A673 (cell line): ENCODE data around the gene NAGS. TPM values are rescaled to one million over a fixed set of nuclear protein-coding genes. Genes with fewer than 3 reads are reported as not detected.

Source experiments
- BruUV-seq: library from RNA; stranded (reverse); fragments of 400-500 nt; replicated peaks from 2 replicates; lab custom pipeline; 2021; lab: Mats Ljungman, UMichigan
- CTCF ChIA-PET: fragments of 300-600 bp; sonication (Branson Sonifier 250); formaldehyde crosslinking; loops from one replicate; lab custom pipeline; 2022; ENCODE audit warnings: antibody characterized with exemption; lab: Charles Lee
- POLR2A ChIA-PET: fragments of 300-600 bp; sonication (Branson Sonifier 250); formaldehyde crosslinking; loops from one replicate; lab custom pipeline; 2022; ENCODE audit warnings: antibody characterized with exemption; ENCODE audit not compliant: low non-redundant PET; lab: Charles Lee
- DNase-seq: peaks from one replicate; pipeline ENCODE4 v3.0.0-alpha.2; 2015; ENCODE audit warnings: low spot score
- H3K27ac ChIP-seq: fragments of 200-600 bp; sonication (generic); 2 replicates; pipeline ENCODE4 v1.5.1; 2016; ENCODE audit warnings: mixed run types, low read depth, mild to moderate bottlenecking, mixed read lengths, antibody characterized with exemption, low read length; ENCODE audit not compliant: poor library complexity, severe bottlenecking
- H3K27me3 ChIP-seq: fragments of 200-600 bp; sonication (generic); replicated peaks from 2 replicates; pipeline ENCODE4 v1.6.1; 2017; ENCODE audit warnings: mixed run types, low read depth, mild to moderate bottlenecking, mixed read lengths, antibody characterized with exemption, low read length; ENCODE audit not compliant: insufficient read depth, poor library complexity
- H3K36me3 ChIP-seq: fragments of 200-600 bp; sonication (generic); 2 replicates; pipeline ENCODE4 v1.6.1; 2016; ENCODE audit warnings: mixed run types, mild to moderate bottlenecking, mixed read lengths, antibody characterized with exemption, low read length; ENCODE audit not compliant: insufficient read depth, poor library complexity, severe bottlenecking
- H3K4me1 ChIP-seq: fragments of 200-600 bp; sonication (generic); 2 replicates; pipeline ENCODE4 v1.6.1; 2017; ENCODE audit warnings: mixed run types, mild to moderate bottlenecking, mixed read lengths, antibody characterized with exemption, low read length; ENCODE audit not compliant: insufficient read depth, poor library complexity, severe bottlenecking
- H3K4me3 ChIP-seq: fragments of 200-600 bp; sonication (generic); 2 replicates; pipeline ENCODE4 v1.5.1; 2016; ENCODE audit warnings: low read depth, mixed run types, mild to moderate bottlenecking, mixed read lengths, low read length; ENCODE audit not compliant: poor library complexity, severe bottlenecking
- H3K9me3 ChIP-seq: fragments of 200-600 bp; sonication (generic); 2 replicates; pipeline ENCODE4 v1.6.1; 2016; ENCODE audit warnings: mixed run types, low read depth, mild to moderate bottlenecking, mixed read lengths, antibody characterized with exemption, low read length; ENCODE audit not compliant: poor library complexity, severe bottlenecking
- EZH2 ChIP-seq: fragments of 200-600 bp; sonication (generic); IDR thresholded peaks from 2 replicates; pipeline ENCODE4 v1.6.1; 2017; ENCODE audit warnings: borderline replicate concordance, low read depth, mild to moderate bottlenecking, mixed read lengths, antibody characterized with exemption, low read length; ENCODE audit not compliant: poor library complexity, severe bottlenecking
- intact Hi-C: fragments of 100-400 bp; cut with micrococcal nuclease; formaldehyde crosslinking; loops from one replicate; pipeline ENCODE4 v1.10.0; 2022; ENCODE audit not compliant: unreplicated experiment
- total RNA-seq: library from RNA; stranded (reverse); gene quantifications from 2 replicates; pipeline ENCODE4 v1.2.3, GENCODE V29; 2021
- TF ChIP-seq, protein P1 (sequence below): fragments of 300-800, 200-600 bp; sonication (generic); conservative IDR thresholded peaks from 2 replicates; pipeline ENCODE4 v1.5.1; 2017; ENCODE audit warnings: low read depth, mild to moderate bottlenecking, antibody characterized with exemption, low read length, moderate library complexity, mixed read lengths

Gene NAGS
- total RNA-seq, 1 experiment from 2014 or later, result 0.24 TPM

DNA sequence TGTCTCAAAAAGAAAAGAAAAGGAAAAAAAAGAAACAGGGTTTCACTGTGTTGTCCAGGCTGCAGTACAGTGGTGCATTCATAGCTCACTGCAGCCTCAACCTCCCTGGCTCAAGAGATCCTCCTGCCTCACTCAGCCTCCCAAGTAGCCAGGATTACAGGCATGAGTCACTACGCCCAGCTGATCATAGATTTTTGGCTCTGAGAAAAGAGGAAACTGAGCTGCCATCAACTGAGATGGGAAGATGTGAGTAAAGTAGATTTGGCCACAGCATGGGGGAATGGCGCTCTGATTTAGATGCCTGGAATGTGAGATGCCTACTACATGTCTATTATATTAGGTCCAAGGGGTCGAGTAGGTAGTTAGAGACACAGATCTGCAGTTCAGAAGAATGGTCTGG is 5.9 kb upstream of the NAGS start:
- TF ChIP-seq, protein P1, sequence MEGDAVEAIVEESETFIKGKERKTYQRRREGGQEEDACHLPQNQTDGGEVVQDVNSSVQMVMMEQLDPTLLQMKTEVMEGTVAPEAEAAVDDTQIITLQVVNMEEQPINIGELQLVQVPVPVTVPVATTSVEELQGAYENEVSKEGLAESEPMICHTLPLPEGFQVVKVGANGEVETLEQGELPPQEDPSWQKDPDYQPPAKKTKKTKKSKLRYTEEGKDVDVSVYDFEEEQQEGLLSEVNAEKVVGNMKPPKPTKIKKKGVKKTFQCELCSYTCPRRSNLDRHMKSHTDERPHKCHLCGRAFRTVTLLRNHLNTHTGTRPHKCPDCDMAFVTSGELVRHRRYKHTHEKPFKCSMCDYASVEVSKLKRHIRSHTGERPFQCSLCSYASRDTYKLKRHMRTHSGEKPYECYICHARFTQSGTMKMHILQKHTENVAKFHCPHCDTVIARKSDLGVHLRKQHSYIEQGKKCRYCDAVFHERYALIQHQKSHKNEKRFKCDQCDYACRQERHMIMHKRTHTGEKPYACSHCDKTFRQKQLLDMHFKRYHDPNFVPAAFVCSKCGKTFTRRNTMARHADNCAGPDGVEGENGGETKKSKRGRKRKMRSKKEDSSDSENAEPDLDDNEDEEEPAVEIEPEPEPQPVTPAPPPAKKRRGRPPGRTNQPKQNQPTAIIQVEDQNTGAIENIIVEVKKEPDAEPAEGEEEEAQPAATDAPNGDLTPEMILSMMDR, result no peak
- TF ChIP-seq EZH2, result no peak
- Histone ChIP-seq H3K9me3 (no peaks in the 10 kb centered on the region), H3K4me1 (no peaks in the 10 kb centered on the region), H3K27me3 (no peaks in the 10 kb centered on the region), H3K4me3 (no peak overlapping the region), H3K27ac (no peak overlapping the region), H3K36me3 (no peaks in the 10 kb centered on the region)
- DNase-seq, result no peak
- intact Hi-C loops, result no loop called here
- CTCF ChIA-PET, result no interaction called here
- POLR2A ChIA-PET, result no interaction called here
- BruUV-seq, result no TSS peak

DNA sequence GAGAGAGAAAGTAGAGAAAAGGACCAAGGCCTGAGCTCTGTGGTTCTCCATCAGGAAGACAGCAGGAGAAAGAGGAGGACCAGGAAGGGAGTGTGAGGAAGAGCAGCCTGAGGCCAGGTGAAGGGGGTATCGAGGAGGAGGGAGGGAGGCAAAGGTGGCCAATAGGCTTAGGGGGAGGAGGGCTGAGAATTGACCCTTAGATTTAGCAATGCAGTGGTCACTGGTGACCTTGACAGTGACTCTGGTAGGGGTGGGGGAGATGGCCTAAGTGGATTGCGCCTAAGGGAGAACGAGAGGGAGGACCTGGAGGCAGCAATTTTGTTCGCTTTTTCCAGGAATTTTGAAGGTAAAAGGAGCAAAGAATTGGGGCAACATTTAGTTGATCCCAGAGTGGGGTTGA is 5.4 kb upstream of the NAGS start:
- TF ChIP-seq, protein P1, result no peak
- TF ChIP-seq EZH2, result no peak
- H3K36me3 ChIP-seq, result no peaks in the 10 kb centered on the region
- CTCF ChIA-PET, result no interaction called here
- POLR2A ChIA-PET, result no interaction called here
- H3K27me3 ChIP-seq, result no peaks in the 10 kb centered on the region
- H3K4me3 ChIP-seq, result no peak overlapping the region
- H3K27ac ChIP-seq, result no peak overlapping the region
- no peak for DNase-seq
- intact Hi-C loops, result no loop called here
- BruUV-seq, result no TSS peak
- no peaks in the 10 kb centered on the region for H3K9me3 ChIP-seq
- H3K4me1 ChIP-seq, result no peaks in the 10 kb centered on the region

DNA sequence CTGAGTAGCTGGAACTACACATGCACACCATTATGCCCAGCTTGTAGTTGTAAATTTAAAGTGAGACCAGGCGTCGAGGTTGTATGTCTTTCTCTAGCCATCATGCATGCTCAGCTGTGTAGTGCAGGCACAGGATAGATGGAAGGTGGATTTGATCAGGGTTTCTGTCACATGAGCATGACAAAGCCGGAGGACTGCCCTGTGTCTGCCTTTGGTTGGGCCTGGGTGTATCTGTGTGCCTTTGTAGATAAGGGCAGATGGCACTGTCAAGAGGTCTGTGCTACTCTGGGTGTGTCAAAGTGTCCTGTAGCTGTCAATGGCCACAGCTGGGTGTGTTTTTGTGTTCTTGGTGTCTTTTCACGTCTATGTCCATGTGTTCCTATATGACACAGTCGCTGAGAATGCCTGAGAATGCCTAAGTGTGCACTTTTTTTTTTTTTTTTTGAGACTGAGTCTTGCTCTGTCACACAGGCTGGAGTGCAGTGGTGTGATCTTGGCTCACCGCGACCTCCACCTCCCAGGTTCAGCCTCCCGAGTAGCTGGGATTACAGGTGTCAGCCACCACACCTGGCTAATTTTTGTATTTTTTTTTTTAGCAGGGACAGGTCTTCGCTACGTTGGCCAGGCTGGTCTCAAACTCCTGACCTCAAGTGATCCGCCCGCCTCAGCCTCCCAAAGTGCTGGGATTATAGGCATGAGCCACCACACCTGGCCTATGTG is 4.1 kb upstream of the NAGS start:
- peaks cover 2% of the 10 kb centered on the region for H3K27me3 ChIP-seq
- BruUV-seq, result no TSS peak
- ChIA-PET POLR2A (no interaction called here), CTCF (no interaction called here)
- H3K4me3 ChIP-seq, result no peak overlapping the region
- no peaks in the 10 kb centered on the region for H3K36me3 ChIP-seq
- no peaks in the 10 kb centered on the region for H3K9me3 ChIP-seq
- H3K27ac ChIP-seq, result no peak overlapping the region
- no peaks in the 10 kb centered on the region for H3K4me1 ChIP-seq
- no peak for DNase-seq
- intact Hi-C loops, result loop anchor here (10.0 kb wide), 1 partner anchor 114 kb away; no protein-coding TSS in a partner anchor
- TF ChIP-seq EZH2, result no peak
